ENCODE results near the gene LZIC.

LZIC gene

GRCh38 chr1:9900142-9901043 lies 42.8 kb downstream of the LZIC start:
- TF ChIP-seq CTCF (IDR thresholded peaks at IDR 0.05; ENCODE audit: low read depth, low read length), result no peak
- DNase-seq (ENCODE audit: low read depth in 2 of 2), result peak in 1 of 2 donors; percentile 48
- H3K4me3 ChIP-seq (replicated peaks in 1 of 2; ENCODE audit: low read depth in 2 of 2, low read length in 2 of 2), result no peak overlapping the region

DNA sequence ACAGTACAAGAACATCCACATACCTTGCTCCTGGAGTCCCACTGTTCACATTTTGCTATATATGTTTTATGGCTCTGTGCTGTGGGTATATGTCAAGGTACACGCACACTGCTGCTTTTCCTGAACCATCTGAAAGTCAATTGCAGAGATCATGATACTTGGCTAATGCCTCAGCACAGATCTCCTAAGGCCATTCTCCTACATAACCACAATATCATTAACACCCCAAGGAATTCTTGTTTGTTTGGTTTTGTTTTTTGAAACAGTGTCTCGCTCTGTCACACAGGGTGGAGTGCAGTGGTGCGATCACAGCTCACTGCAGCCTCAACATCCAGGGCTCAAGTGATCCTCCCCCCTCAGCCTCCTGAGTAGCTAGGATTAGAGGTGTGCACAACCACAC lies 49.1 kb downstream of the LZIC start:
- H3K4me3 ChIP-seq (replicated peaks in 1 of 2; ENCODE audit: low read depth in 2 of 2, low read length in 2 of 2), result no peak overlapping the region
- no peak for DNase-seq (ENCODE audit: low read depth in 2 of 2)
- TF ChIP-seq CTCF (IDR thresholded peaks at IDR 0.05; ENCODE audit: low read depth, low read length), result no peak

GRCh38 chr1:9892563-9893528 lies 50.3 kb downstream of the LZIC start:
- no peak overlapping the region for H3K4me3 ChIP-seq (replicated peaks in 1 of 2; ENCODE audit: low read depth in 2 of 2, low read length in 2 of 2)
- DNase-seq (ENCODE audit: low read depth in 2 of 2), result peak; percentile 52 to 81
- no peak for TF ChIP-seq CTCF (IDR thresholded peaks at IDR 0.05; ENCODE audit: low read depth, low read length)

GRCh38 chr1:9891207-9891606 lies 52.0 kb downstream of the LZIC start:
- H3K4me3 ChIP-seq (replicated peaks in 1 of 2; ENCODE audit: low read depth in 2 of 2, low read length in 2 of 2), result no peak overlapping the region

DNA sequence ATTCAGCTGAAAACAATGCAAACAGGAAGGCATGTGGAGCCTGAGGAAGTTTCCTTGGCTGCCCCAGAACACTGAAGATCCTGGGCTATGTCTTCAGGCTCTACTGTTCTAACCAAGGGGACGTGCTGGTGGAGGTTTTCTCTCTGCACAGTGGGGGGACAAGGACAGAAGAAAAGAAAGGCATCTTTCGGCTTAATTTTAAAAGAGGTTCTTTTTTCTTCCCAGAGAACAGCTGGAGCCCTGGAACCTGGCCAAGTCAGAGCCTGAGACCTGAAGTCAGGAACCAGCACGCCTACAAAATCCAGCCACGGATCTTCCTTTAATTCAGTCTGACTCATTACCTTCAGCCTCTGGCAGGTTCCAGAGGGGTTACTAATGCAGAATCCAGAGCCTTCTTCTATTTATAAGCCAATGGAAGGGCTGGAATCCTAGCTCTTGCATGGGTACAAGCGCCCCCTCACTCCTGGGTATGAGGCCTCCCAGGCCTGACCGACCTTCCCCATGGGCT lies 52.9 kb downstream of the LZIC start:
- TF ChIP-seq CTCF (IDR thresholded peaks at IDR 0.05; ENCODE audit: low read depth, low read length), result no peak
- H3K4me3 ChIP-seq (replicated peaks in 1 of 2; ENCODE audit: low read depth in 2 of 2, low read length in 2 of 2), result no peak overlapping the region
- peak; percentile 79 to 93 for DNase-seq (ENCODE audit: low read depth in 2 of 2)

More at GRCh38 chr1:9891207-9891606, 52.0 kb downstream of the LZIC start:
- no peak for DNase-seq (ENCODE audit: low read depth in 2 of 2)
- no peak for TF ChIP-seq CTCF (IDR thresholded peaks at IDR 0.05; ENCODE audit: low read depth, low read length)

- no peak for DNase-seq (ENCODE audit: low read depth in 2 of 2)
- no peak overlapping the region for H3K4me3 ChIP-seq (replicated peaks in 1 of 2; ENCODE audit: low read depth in 2 of 2, low read length in 2 of 2)
- no peak for TF ChIP-seq CTCF (IDR thresholded peaks at IDR 0.05; ENCODE audit: low read depth, low read length)
Measured at GRCh38 chr1:9889411-9889810, 53.8 kb downstream of the LZIC start.

Data from cardiac fibroblast (primary cell).